Smooth muscle cell (in vitro differentiated cells): ENCODE measurements around the gene CMPK1. TPM values are rescaled to one million over a fixed set of nuclear protein-coding genes. Genes with fewer than 3 reads are reported as not detected.

Source experiments
- DNase-seq: peaks from one replicate; lab custom pipeline; 2025; ENCODE audit not compliant: unreplicated experiment; lab: John Stamatoyannopoulos, UW
- H2AFZ ChIP-seq: fragments of 200-600 bp; sonication (generic); 2 replicates; pipeline ENCODE4 v1.6.0; 2016; ENCODE audit warnings: antibody characterized with exemption, low read depth, mild to moderate bottlenecking
- H3F3A ChIP-seq: fragments of 200-600 bp; sonication (generic); 2 replicates; pipeline ENCODE4 v1.6.0; 2017; ENCODE audit warnings: antibody characterized with exemption, low read depth
- H3K27ac ChIP-seq: fragments of 200-600 bp; sonication (generic); 2 replicates; pipeline ENCODE4 v1.5.1; 2016; ENCODE audit warnings: low read depth, mild to moderate bottlenecking
- H3K27me3 ChIP-seq: fragments of 200-600 bp; sonication (generic); 2 replicates; pipeline ENCODE4 v1.6.1; 2016; ENCODE audit warnings: low read depth, mild to moderate bottlenecking
- H3K36me3 ChIP-seq: fragments of 200-600 bp; sonication (generic); 2 replicates; pipeline ENCODE4 v1.5.1; 2016; ENCODE audit warnings: low read depth
- H3K4me1 ChIP-seq: fragments of 200-600 bp; sonication (generic); 2 replicates; pipeline ENCODE4 v1.5.1; 2016; ENCODE audit warnings: low read depth
- H3K4me2 ChIP-seq: fragments of 200-600 bp; sonication (generic); 2 replicates; pipeline ENCODE4 v1.6.0; 2016; ENCODE audit warnings: mild to moderate bottlenecking
- H3K4me3 ChIP-seq: fragments of 200-600 bp; sonication (generic); 2 replicates; pipeline ENCODE4 v1.5.1; 2016; ENCODE audit warnings: mild to moderate bottlenecking
- H3K79me2 ChIP-seq: fragments of 200-600 bp; sonication (generic); 2 replicates; pipeline ENCODE4 v1.6.0; 2016; ENCODE audit warnings: low read depth, mild to moderate bottlenecking
- H3K9ac ChIP-seq: fragments of 200-600 bp; sonication (generic); 2 replicates; pipeline ENCODE4 v1.6.0; 2016; ENCODE audit warnings: low read depth
- H3K9me3 ChIP-seq: fragments of 200-600 bp; sonication (generic); replicated peaks from 2 replicates; pipeline ENCODE4 v1.5.1; 2016; ENCODE audit warnings: low read depth
- H4K20me1 ChIP-seq: fragments of 200-600 bp; sonication (generic); 2 replicates; pipeline ENCODE4 v1.6.0; 2016; ENCODE audit warnings: low read depth
- WGBS: methylation state at CpG from one replicate; pipeline ENCODE4 v1.1.7; 2016; ENCODE audit warnings: low lambda C conversion rate; 5-methylcytosine and 5-hydroxymethylcytosine counted together
- polyA plus RNA-seq: library from polyadenylated mRNA; unstranded; fragments of >200 nt; fragmentation: Nextera tagmentation; extraction: Ambion mirVana; gene quantifications from 2 replicates; pipeline ENCODE4 v1.2.1, GENCODE V29; 2016
- total RNA-seq: library from RNA; depleted of rRNA; stranded (reverse); fragments of >200 nt; gene quantifications from 2 replicates; pipeline ENCODE4 v1.2.3, GENCODE V29; 2014
- TF ChIP-seq, protein P1 (sequence below): fragments of 200-600 bp; sonication (generic); IDR thresholded peaks from 2 replicates; pipeline ENCODE4 v1.5.1; 2017; ENCODE audit warnings: borderline replicate concordance, mild to moderate bottlenecking, antibody characterized with exemption; ENCODE audit not compliant: insufficient read depth, poor library complexity, severe bottlenecking

Gene CMPK1
- total and polyA plus RNA-seq, 2 experiments from 2014 or later: 75.5 to 105 TPM

DNA sequence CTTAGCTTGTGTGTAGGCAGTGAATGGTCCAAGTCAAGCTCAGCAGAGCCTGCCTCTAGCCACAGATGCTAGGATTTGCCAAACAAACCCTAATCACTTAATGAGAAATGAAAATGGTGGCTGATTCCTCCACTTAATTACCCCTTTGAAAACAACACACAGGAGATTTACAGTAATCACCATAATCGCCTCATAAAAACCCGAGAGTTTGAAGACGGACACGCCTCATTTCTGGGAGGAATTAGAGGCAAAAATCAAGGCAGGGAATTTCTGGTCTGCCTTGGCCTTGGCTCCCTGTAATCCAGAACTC lies 66.2 kb downstream of the CMPK1 start:
- no peak overlapping the region for H3K9ac ChIP-seq
- no peaks in the 10 kb centered on the region for H3K9me3 ChIP-seq
- no peaks in the 10 kb centered on the region for H3K79me2 ChIP-seq
- 63% methylated on average over 4 of the region's 4 CpGs for WGBS
- TF ChIP-seq, protein P1, sequence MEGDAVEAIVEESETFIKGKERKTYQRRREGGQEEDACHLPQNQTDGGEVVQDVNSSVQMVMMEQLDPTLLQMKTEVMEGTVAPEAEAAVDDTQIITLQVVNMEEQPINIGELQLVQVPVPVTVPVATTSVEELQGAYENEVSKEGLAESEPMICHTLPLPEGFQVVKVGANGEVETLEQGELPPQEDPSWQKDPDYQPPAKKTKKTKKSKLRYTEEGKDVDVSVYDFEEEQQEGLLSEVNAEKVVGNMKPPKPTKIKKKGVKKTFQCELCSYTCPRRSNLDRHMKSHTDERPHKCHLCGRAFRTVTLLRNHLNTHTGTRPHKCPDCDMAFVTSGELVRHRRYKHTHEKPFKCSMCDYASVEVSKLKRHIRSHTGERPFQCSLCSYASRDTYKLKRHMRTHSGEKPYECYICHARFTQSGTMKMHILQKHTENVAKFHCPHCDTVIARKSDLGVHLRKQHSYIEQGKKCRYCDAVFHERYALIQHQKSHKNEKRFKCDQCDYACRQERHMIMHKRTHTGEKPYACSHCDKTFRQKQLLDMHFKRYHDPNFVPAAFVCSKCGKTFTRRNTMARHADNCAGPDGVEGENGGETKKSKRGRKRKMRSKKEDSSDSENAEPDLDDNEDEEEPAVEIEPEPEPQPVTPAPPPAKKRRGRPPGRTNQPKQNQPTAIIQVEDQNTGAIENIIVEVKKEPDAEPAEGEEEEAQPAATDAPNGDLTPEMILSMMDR: no peak
- H2AFZ ChIP-seq: no peak overlapping the region
- no peak overlapping the region for H3K27ac ChIP-seq
- no peak for DNase-seq
- no peak overlapping the region for H3K4me2 ChIP-seq
- no peak overlapping the region for H3K4me3 ChIP-seq
- H3K36me3 ChIP-seq: no peaks in the 10 kb centered on the region
- no peaks in the 10 kb centered on the region for H4K20me1 ChIP-seq
- no peaks in the 10 kb centered on the region for H3F3A ChIP-seq
- peaks cover 87% of the 10 kb centered on the region for H3K27me3 ChIP-seq
- H3K4me1 ChIP-seq: no peaks in the 10 kb centered on the region

DNA sequence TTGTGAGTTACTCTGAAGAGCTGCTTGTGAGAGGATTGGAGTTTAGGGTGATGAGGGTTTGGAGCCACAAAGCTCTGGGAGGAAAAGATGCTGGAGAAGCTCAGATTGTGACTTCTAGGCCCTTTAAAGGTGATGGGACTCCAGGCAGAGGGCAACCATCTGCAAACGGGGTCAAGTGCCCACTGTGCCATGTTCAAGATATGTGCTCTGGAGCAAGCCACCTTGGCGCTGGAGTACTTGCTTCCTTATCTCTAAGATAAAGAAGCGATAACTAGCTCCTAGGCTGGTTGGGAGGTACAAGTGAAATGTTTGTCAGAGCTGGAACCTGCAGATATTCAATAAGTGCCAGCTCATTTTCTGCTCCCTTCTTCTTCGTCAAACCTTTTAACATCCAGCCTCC lies 68.2 kb downstream of the CMPK1 start:
- no peak overlapping the region for H3K27ac ChIP-seq
- no peaks in the 10 kb centered on the region for H3K36me3 ChIP-seq
- no peaks in the 10 kb centered on the region for H3F3A ChIP-seq
- H3K4me1 ChIP-seq: no peaks in the 10 kb centered on the region
- H3K27me3 ChIP-seq: peaks cover 80% of the 10 kb centered on the region
- TF ChIP-seq, protein P1: no peak
- no peak for DNase-seq
- no peaks in the 10 kb centered on the region for H3K9me3 ChIP-seq
- 86% methylated on average over 4 of the region's 4 CpGs for WGBS
- no peaks in the 10 kb centered on the region for H4K20me1 ChIP-seq
- H2AFZ ChIP-seq: no peak overlapping the region
- H3K9ac ChIP-seq: no peak overlapping the region
- H3K4me3 ChIP-seq: no peak overlapping the region
- H3K79me2 ChIP-seq: no peaks in the 10 kb centered on the region
- H3K4me2 ChIP-seq: no peak overlapping the region

DNA sequence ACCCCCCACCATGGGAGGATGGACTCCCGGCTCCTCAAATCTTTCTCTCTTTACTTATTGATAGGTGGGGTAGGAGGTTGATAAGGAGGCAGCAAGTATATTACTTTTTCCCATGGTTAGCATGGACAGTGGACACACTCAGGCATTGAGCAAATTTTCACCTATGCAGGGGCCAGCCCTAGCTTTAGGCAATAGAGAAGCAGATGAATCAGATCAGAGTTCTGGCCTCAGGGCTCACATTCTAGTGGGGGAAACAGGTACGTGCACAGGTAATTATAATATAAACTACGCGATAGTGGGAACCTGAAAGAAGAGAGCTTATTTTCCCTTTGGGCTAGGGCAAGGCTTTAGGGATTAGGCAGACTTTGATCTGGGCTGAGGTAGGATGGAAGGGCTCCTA lies 69.0 kb downstream of the CMPK1 start:
- Histone ChIP-seq H3K27ac (no peak overlapping the region), H3K79me2 (no peaks in the 10 kb centered on the region), H3F3A (no peaks in the 10 kb centered on the region), H4K20me1 (no peaks in the 10 kb centered on the region), H3K36me3 (no peaks in the 10 kb centered on the region), H2AFZ (no peak overlapping the region), H3K4me2 (no peak overlapping the region), H3K4me1 (no peaks in the 10 kb centered on the region), H3K4me3 (no peak overlapping the region), H3K9ac (no peak overlapping the region), H3K27me3 (peaks cover 72% of the 10 kb centered on the region), H3K9me3 (no peaks in the 10 kb centered on the region)
- TF ChIP-seq, protein P1: no peak
- DNase-seq: no peak
- 78% methylated on average over 4 of the region's 4 CpGs for WGBS

DNA sequence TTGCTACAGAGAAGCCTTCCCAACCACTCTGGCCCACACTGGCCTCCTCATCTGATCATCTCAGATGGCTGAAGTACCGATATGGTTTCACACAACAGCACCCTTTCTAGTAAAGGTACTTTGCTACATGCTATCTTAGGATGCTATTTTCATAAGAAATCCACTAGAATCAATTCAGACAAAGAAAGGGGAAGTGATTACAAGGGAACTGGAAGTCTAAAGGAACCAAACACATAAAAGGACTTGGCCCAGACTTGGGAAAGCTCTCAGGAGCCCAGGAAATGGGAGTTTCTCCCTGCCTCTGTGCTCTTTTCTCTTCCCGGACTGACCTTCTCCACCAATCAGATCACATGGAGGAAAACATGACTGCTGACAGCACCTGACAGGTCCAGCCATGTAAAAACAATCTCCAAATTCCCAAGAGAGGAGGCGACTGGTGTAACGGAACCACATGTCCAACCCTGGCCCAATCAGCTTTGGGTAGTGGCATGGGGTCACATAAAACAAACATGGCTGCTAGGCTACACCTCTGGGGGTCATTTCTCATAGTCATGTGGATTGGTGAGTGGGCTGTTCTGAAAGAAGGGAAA lies 69.8 kb downstream of the CMPK1 start:
- H3K4me3 ChIP-seq: no peak overlapping the region
- peaks cover 66% of the 10 kb centered on the region for H3K27me3 ChIP-seq
- DNase-seq: no peak
- H3K36me3 ChIP-seq: no peaks in the 10 kb centered on the region
- H3K79me2 ChIP-seq: no peaks in the 10 kb centered on the region
- no peak overlapping the region for H3K9ac ChIP-seq
- H3K9me3 ChIP-seq: no peaks in the 10 kb centered on the region
- TF ChIP-seq, protein P1: no peak
- H2AFZ ChIP-seq: no peak overlapping the region
- no peaks in the 10 kb centered on the region for H3K4me1 ChIP-seq
- WGBS: 85% methylated on average over 4 of the region's 4 CpGs
- no peak overlapping the region for H3K27ac ChIP-seq
- H3K4me2 ChIP-seq: no peak overlapping the region
- H4K20me1 ChIP-seq: no peaks in the 10 kb centered on the region
- no peaks in the 10 kb centered on the region for H3F3A ChIP-seq
